Heart left ventricle (tissue), 13 donors: ENCODE results near the gene CMC2.

Experiments
- POLR2A ChIP-seq, 2 donors: fragments of 450-650 bp; IDR thresholded peaks; one replicate each; pipeline ENCODE4 v1.6.1; 2017; ENCODE audit warnings: antibody characterized with exemption in 2 of 2, mild to moderate bottlenecking in 2 of 2, moderate library complexity in 2 of 2
- TF ChIP-seq, protein P1 (sequence below), 12 donors: fragments of 200-600 bp; sonication (generic) in 4 of 12; IDR thresholded peaks; one replicate each; pipeline versions ENCODE4 v1.5.0 to v1.8.0; 2018 to 2022; ENCODE audit warnings: antibody characterized with exemption in 12 of 12, mild to moderate bottlenecking in 5 of 12
- donor health status: ischemic (EF 13 %, LVEDD 7.1; RV severe dilation, severe dysfunction).
- donor health status: DM: no; HTN: yes; CAD: no.
- donor health status: DM: no; HTN: no; CAD: no.
- donor health status: ischemic (EF 25% LVEDD 6.9; RV normal size, moderate dysfunction).
- donor health status: ischemic (EF 25% LVEDD 5.7; RV mildly dilated, moderate dysfunction).
- donor health status: ischemic (EF 35%, LVEDD 5.7; RV mildly dilated, moderate dysfunction).
- donor health status: nonischemic (EF 11% LVEDD 7.7; RV severe dilation, severe dysfunction).
- donor health status: DM: yes; HTN: yes; CAD: no.
- donor health status: PGD.
- donor health status: ischemic (EF 29% LVEDD 5.4; RV normal size, mild dysfunction).
- donor health status: nonischemic (EF 23%, LVEDD 6.1; RV moderate dilation, normal function).

GRCh38 chr16:80948886-80949493 is 57.7 kb downstream of the CMC2 start:
- TF ChIP-seq, protein P1, sequence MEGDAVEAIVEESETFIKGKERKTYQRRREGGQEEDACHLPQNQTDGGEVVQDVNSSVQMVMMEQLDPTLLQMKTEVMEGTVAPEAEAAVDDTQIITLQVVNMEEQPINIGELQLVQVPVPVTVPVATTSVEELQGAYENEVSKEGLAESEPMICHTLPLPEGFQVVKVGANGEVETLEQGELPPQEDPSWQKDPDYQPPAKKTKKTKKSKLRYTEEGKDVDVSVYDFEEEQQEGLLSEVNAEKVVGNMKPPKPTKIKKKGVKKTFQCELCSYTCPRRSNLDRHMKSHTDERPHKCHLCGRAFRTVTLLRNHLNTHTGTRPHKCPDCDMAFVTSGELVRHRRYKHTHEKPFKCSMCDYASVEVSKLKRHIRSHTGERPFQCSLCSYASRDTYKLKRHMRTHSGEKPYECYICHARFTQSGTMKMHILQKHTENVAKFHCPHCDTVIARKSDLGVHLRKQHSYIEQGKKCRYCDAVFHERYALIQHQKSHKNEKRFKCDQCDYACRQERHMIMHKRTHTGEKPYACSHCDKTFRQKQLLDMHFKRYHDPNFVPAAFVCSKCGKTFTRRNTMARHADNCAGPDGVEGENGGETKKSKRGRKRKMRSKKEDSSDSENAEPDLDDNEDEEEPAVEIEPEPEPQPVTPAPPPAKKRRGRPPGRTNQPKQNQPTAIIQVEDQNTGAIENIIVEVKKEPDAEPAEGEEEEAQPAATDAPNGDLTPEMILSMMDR (IDR thresholded peaks at IDR 0.05): peak in 11 of 12 donors; percentile 20 to 72 (median 56)
- no peak for TF ChIP-seq POLR2A (IDR thresholded peaks at IDR 0.05)
